ENCODE data around the gene ANTXR1. TPM values are rescaled to one million over a fixed set of nuclear protein-coding genes. Genes with fewer than 3 reads are reported as not detected.

Gene ANTXR1
- polyA plus RNA-seq, 1 of the 3 experiments (the other 2 are of a cell fraction) = 114 TPM

GRCh38 chr2:69188182-69188900 is 175.4 kb downstream of the ANTXR1 start (continued):
- no peak for TF ChIP-seq REST (IDR thresholded peaks at IDR 0.05; ENCODE audit: low read depth, low read length)

GRCh38 chr2:69190743-69191404 is 177.9 kb downstream of the ANTXR1 start:
- H3K9me2 ChIP-seq = no peaks in the 10 kb centered on the region
- H2AFZ ChIP-seq (ENCODE audit: low read depth) = no peak overlapping the region
- H3K9ac ChIP-seq = no peak overlapping the region
- H3K27ac ChIP-seq (ENCODE audit: low read depth in 2 of 2, low read length in 1 of 2) = peak overlapping the region; percentile 42 to 93; a peak in 3 of 4 replicates
- H3K79me2 ChIP-seq (ENCODE audit: insufficient read depth) = no peaks in the 10 kb centered on the region
- WGBS (ENCODE audit: low lambda C conversion rate) = 72% methylated on average over 3 of the region's 3 CpGs
- peaks cover 8 to 29% of the 10 kb centered on the region in 2 experiments; a peak in 3 of 4 replicates for H3K4me1 ChIP-seq (ENCODE audit: control insufficient read depth in 1 of 2, insufficient read depth in 2 of 2, low read depth in 1 of 2, low read length in 1 of 2)
- DNase-seq = no peak
- no peaks in the 10 kb centered on the region for H3K27me3 ChIP-seq (ENCODE audit: insufficient read depth)
- no peak overlapping the region for H3K4me3 ChIP-seq (ENCODE audit: low read depth in 2 of 2, low read length in 1 of 2)
- H4K20me1 ChIP-seq (ENCODE audit: insufficient read depth) = no peaks in the 10 kb centered on the region
- ChIA-PET POLR2A (no interaction called here), CTCF (interaction anchor here (1.6 kb wide), 1 partner anchor 248 kb away, joined by 6 read pairs; no protein-coding TSS in a partner anchor)
- H3F3A ChIP-seq (replicated peaks; ENCODE audit: insufficient read depth) = no peaks in the 10 kb centered on the region
- no peaks in the 10 kb centered on the region for H3K9me3 ChIP-seq
- H3K36me3 ChIP-seq (replicated peaks in 1 of 2; ENCODE audit: control insufficient read depth in 1 of 2, insufficient read depth in 2 of 2, low read length in 1 of 2) = peaks cover 33 to 72% of the 10 kb centered on the region in 2 experiments
- H3K4me2 ChIP-seq = no peak overlapping the region
- TF ChIP-seq JUND (IDR thresholded peaks at IDR 0.05) = no peak
- no peak for TF ChIP-seq CHD2 (IDR thresholded peaks at IDR 0.05; ENCODE audit: low read length, partially characterized antibody)
- no peak for TF ChIP-seq REST (IDR thresholded peaks at IDR 0.05; ENCODE audit: low read depth, low read length)
- TF ChIP-seq, protein P1, sequence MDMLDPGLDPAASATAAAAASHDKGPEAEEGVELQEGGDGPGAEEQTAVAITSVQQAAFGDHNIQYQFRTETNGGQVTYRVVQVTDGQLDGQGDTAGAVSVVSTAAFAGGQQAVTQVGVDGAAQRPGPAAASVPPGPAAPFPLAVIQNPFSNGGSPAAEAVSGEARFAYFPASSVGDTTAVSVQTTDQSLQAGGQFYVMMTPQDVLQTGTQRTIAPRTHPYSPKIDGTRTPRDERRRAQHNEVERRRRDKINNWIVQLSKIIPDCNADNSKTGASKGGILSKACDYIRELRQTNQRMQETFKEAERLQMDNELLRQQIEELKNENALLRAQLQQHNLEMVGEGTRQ (IDR thresholded peaks at IDR 0.05; ENCODE audit: borderline replicate concordance, low read depth, low read length) = no peak
- TF ChIP-seq TEAD4 (IDR thresholded peaks at IDR 0.05; ENCODE audit: borderline replicate concordance, insufficient read depth) = no peak
- no peak for TF ChIP-seq YY1 (IDR thresholded peaks at IDR 0.05; ENCODE audit: low read depth)
- TF ChIP-seq, protein P2, sequence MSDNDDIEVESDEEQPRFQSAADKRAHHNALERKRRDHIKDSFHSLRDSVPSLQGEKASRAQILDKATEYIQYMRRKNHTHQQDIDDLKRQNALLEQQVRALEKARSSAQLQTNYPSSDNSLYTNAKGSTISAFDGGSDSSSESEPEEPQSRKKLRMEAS (IDR thresholded peaks at IDR 0.05; ENCODE audit: low read depth) = no peak
- TF ChIP-seq EZH2phosphoT487 (IDR thresholded peaks at IDR 0.05; ENCODE audit: borderline replicate concordance, low read depth) = no peak
- TF ChIP-seq NRF1 (IDR thresholded peaks at IDR 0.05; ENCODE audit: low read depth, low read length) = no peak
- no peak for TF ChIP-seq MEF2A (IDR thresholded peaks at IDR 0.05; ENCODE audit: borderline replicate concordance, low read depth)
- TF ChIP-seq GABPA (IDR thresholded peaks at IDR 0.05; ENCODE audit: low read depth) = no peak
- no peak for TF ChIP-seq SIN3A (IDR thresholded peaks at IDR 0.05; ENCODE audit: borderline replicate concordance, low read depth, low read length)
- no peak for TF ChIP-seq MXI1 (IDR thresholded peaks at IDR 0.05; ENCODE audit: low read depth, low read length)
- TF ChIP-seq, protein P3, sequence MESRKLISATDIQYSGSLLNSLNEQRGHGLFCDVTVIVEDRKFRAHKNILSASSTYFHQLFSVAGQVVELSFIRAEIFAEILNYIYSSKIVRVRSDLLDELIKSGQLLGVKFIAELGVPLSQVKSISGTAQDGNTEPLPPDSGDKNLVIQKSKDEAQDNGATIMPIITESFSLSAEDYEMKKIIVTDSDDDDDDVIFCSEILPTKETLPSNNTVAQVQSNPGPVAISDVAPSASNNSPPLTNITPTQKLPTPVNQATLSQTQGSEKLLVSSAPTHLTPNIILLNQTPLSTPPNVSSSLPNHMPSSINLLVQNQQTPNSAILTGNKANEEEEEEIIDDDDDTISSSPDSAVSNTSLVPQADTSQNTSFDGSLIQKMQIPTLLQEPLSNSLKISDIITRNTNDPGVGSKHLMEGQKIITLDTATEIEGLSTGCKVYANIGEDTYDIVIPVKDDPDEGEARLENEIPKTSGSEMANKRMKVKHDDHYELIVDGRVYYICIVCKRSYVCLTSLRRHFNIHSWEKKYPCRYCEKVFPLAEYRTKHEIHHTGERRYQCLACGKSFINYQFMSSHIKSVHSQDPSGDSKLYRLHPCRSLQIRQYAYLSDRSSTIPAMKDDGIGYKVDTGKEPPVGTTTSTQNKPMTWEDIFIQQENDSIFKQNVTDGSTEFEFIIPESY (IDR thresholded peaks at IDR 0.05; ENCODE audit: borderline replicate concordance, low read depth) = no peak
- no peak for TF ChIP-seq FOXJ3 (CRISPR knock-in tag; IDR thresholded peaks at IDR 0.05)
- no peak for TF ChIP-seq TCF12 (IDR thresholded peaks at IDR 0.05)
- TF ChIP-seq FOSL2 (IDR thresholded peaks at IDR 0.05; ENCODE audit: borderline replicate concordance, low read depth) = no peak
- TF ChIP-seq FOXM1 (IDR thresholded peaks at IDR 0.05; ENCODE audit: low read depth) = no peak
- no peak for TF ChIP-seq TAF1 (IDR thresholded peaks at IDR 0.05; ENCODE audit: borderline replicate concordance, low read depth, low read length)

All from SK-N-SH (cell line).